A673 (cell line): ENCODE results near the gene RNF34. TPM values are rescaled to one million over a fixed set of nuclear protein-coding genes. Genes with fewer than 3 reads are reported as not detected.

Experiments used
- BruUV-seq: library from RNA; stranded (reverse); fragments of 400-500 nt; replicated peaks from 2 replicates; lab custom pipeline; 2021; lab: Mats Ljungman, UMichigan
- CTCF ChIA-PET: fragments of 300-600 bp; sonication (Branson Sonifier 250); formaldehyde crosslinking; loops from one replicate; lab custom pipeline; 2022; ENCODE audit warnings: antibody characterized with exemption; lab: Charles Lee
- POLR2A ChIA-PET: fragments of 300-600 bp; sonication (Branson Sonifier 250); formaldehyde crosslinking; loops from one replicate; lab custom pipeline; 2022; ENCODE audit warnings: antibody characterized with exemption; ENCODE audit not compliant: low non-redundant PET; lab: Charles Lee
- DNase-seq: peaks from one replicate; pipeline ENCODE4 v3.0.0-alpha.2; 2015; ENCODE audit warnings: low spot score
- H3K27ac ChIP-seq: fragments of 200-600 bp; sonication (generic); 2 replicates; pipeline ENCODE4 v1.5.1; 2016; ENCODE audit warnings: mixed run types, low read depth, mild to moderate bottlenecking, mixed read lengths, antibody characterized with exemption, low read length; ENCODE audit not compliant: poor library complexity, severe bottlenecking
- H3K27me3 ChIP-seq: fragments of 200-600 bp; sonication (generic); replicated peaks from 2 replicates; pipeline ENCODE4 v1.6.1; 2017; ENCODE audit warnings: mixed run types, low read depth, mild to moderate bottlenecking, mixed read lengths, antibody characterized with exemption, low read length; ENCODE audit not compliant: insufficient read depth, poor library complexity
- H3K36me3 ChIP-seq: fragments of 200-600 bp; sonication (generic); 2 replicates; pipeline ENCODE4 v1.6.1; 2016; ENCODE audit warnings: mixed run types, mild to moderate bottlenecking, mixed read lengths, antibody characterized with exemption, low read length; ENCODE audit not compliant: insufficient read depth, poor library complexity, severe bottlenecking
- H3K4me1 ChIP-seq: fragments of 200-600 bp; sonication (generic); 2 replicates; pipeline ENCODE4 v1.6.1; 2017; ENCODE audit warnings: mixed run types, mild to moderate bottlenecking, mixed read lengths, antibody characterized with exemption, low read length; ENCODE audit not compliant: insufficient read depth, poor library complexity, severe bottlenecking
- H3K4me3 ChIP-seq: fragments of 200-600 bp; sonication (generic); 2 replicates; pipeline ENCODE4 v1.5.1; 2016; ENCODE audit warnings: low read depth, mixed run types, mild to moderate bottlenecking, mixed read lengths, low read length; ENCODE audit not compliant: poor library complexity, severe bottlenecking
- H3K9me3 ChIP-seq: fragments of 200-600 bp; sonication (generic); 2 replicates; pipeline ENCODE4 v1.6.1; 2016; ENCODE audit warnings: mixed run types, low read depth, mild to moderate bottlenecking, mixed read lengths, antibody characterized with exemption, low read length; ENCODE audit not compliant: poor library complexity, severe bottlenecking
- CTCF ChIP-seq: fragments of 300-800, 200-600 bp; sonication (generic); conservative IDR thresholded peaks from 2 replicates; pipeline ENCODE4 v1.5.1; 2017; ENCODE audit warnings: low read depth, mild to moderate bottlenecking, antibody characterized with exemption, low read length, moderate library complexity, mixed read lengths
- EZH2 ChIP-seq: fragments of 200-600 bp; sonication (generic); IDR thresholded peaks from 2 replicates; pipeline ENCODE4 v1.6.1; 2017; ENCODE audit warnings: borderline replicate concordance, low read depth, mild to moderate bottlenecking, mixed read lengths, antibody characterized with exemption, low read length; ENCODE audit not compliant: poor library complexity, severe bottlenecking
- intact Hi-C: fragments of 100-400 bp; cut with micrococcal nuclease; formaldehyde crosslinking; loops from one replicate; pipeline ENCODE4 v1.10.0; 2022; ENCODE audit not compliant: unreplicated experiment
- total RNA-seq: library from RNA; stranded (reverse); gene quantifications from 2 replicates; pipeline ENCODE4 v1.2.3, GENCODE V29; 2021

Gene RNF34
- total RNA-seq, 1 experiment from 2014 or later, result 54.6 TPM

- TF ChIP-seq EZH2 (no peak), CTCF (no peak)
- peaks cover 6% of the 10 kb centered on the region for H3K36me3 ChIP-seq
- no peak overlapping the region for H3K27ac ChIP-seq
- H3K4me1 ChIP-seq, result no peaks in the 10 kb centered on the region
- POLR2A ChIA-PET, result no interaction called here
- no TSS peak for BruUV-seq
- H3K27me3 ChIP-seq, result no peaks in the 10 kb centered on the region
- CTCF ChIA-PET, result no interaction called here
- H3K9me3 ChIP-seq, result no peaks in the 10 kb centered on the region
- H3K4me3 ChIP-seq, result no peak overlapping the region
- DNase-seq, result no peak
- intact Hi-C loops, result no loop called here
These were observed 53.1 kb downstream of the RNF34 start for GRCh38 chr12:121452985-121453360.

- no peak overlapping the region for H3K27ac ChIP-seq
- peaks cover 6% of the 10 kb centered on the region for H3K36me3 ChIP-seq
- POLR2A ChIA-PET, result no interaction called here
- no TSS peak for BruUV-seq
- no peak for TF ChIP-seq EZH2
- TF ChIP-seq CTCF, result no peak
- intact Hi-C loops, result no loop called here
- H3K4me3 ChIP-seq, result no peak overlapping the region
- no peaks in the 10 kb centered on the region for H3K9me3 ChIP-seq
- CTCF ChIA-PET, result no interaction called here
- H3K27me3 ChIP-seq, result no peaks in the 10 kb centered on the region
- no peak for DNase-seq
- H3K4me1 ChIP-seq, result no peaks in the 10 kb centered on the region
These were observed 53.7 kb downstream of the RNF34 start for GRCh38 chr12:121453629-121454028.

- Histone ChIP-seq H3K36me3 (peaks cover 6% of the 10 kb centered on the region), H3K4me1 (no peaks in the 10 kb centered on the region), H3K27ac (no peak overlapping the region), H3K9me3 (no peaks in the 10 kb centered on the region), H3K4me3 (no peak overlapping the region), H3K27me3 (no peaks in the 10 kb centered on the region)
- intact Hi-C loops, result no loop called here
- no peak for TF ChIP-seq EZH2
- no peak for TF ChIP-seq CTCF
- no TSS peak for BruUV-seq
- DNase-seq, result no peak
- CTCF ChIA-PET, result no interaction called here
- POLR2A ChIA-PET, result no interaction called here
These were observed 55.0 kb downstream of the RNF34 start for GRCh38 chr12:121454921-121455320.
